HG02938 (cell line): ENCODE data around the gene ANKS3.

Experiments used
- ATAC-seq: cut with Tn5 transposase; IDR thresholded peaks from one replicate; pipeline ENCODE4 v1.9.1; 2021; ENCODE audit warnings: mild to moderate bottlenecking, moderate library complexity; ENCODE audit not compliant: unreplicated experiment

Gene ANKS3

DNA sequence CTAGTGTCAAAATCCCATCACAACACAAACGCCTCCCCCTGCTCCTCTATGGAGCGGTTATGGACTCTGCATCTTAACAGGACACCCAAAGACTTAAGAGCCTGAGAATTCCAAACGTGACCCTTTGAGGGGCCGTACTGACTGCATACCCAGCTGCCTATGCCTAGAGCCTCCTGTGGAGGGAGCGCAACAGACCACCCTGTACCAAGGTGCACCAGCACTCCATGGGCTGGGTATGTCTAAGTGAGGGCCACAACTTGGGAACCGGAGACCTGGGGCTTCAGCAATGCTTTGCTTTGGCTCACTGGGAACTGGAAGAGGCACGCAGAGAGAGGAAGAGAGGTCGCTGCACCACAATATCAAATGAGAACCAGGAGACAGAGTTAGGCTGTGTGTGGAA, 5.4 kb downstream of the ANKS3 start:
- ATAC-seq, result no peak

DNA sequence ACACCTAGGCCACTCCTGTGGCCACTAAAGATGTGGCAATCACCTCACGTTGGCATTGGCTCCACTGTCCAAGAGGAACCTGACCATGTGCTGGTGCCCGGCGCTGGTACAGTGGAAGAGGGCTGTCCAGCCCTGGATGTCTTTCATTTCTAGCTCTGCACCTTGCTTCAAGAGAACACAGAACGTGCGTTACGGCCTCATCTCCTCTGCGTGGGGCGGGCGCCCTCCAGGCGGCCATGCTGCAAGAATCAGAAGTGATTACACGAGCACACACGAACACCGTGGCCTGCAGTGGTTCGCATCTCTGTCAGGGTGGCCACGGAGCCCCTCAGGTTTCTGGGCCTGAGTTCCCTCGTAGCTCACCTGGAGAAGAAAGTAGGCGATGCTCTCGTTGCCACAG, 7.5 kb downstream of the ANKS3 start:
- no peak for ATAC-seq

DNA sequence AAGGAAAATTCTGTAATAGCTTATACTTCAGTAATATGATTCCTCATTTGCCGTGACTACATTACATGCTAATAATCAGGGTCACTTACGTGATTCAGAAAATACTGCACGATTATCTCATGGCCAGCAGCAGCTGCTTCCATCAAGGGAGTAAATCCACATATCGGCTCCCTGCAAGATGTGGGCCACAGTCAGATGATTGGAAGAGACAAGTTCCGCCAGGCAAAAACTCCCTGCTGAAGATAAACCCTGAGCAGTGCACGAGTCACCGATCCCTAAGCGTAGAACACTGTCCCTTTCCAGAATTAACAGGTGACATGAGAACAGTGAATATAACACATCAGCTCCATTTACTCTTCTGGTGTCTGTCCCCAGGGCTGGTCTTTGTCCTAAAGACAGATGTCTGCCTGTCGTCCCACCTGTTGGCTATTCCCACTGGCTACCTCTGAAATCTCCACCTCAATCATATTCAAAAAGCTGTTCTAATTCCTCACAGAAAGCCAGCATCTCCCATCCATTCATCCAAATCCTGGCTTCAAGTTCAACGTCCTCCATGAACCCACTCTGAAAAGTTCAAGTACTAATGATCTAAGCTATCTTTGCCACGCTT, 9.3 kb downstream of the ANKS3 start:
- ATAC-seq, result no peak

DNA sequence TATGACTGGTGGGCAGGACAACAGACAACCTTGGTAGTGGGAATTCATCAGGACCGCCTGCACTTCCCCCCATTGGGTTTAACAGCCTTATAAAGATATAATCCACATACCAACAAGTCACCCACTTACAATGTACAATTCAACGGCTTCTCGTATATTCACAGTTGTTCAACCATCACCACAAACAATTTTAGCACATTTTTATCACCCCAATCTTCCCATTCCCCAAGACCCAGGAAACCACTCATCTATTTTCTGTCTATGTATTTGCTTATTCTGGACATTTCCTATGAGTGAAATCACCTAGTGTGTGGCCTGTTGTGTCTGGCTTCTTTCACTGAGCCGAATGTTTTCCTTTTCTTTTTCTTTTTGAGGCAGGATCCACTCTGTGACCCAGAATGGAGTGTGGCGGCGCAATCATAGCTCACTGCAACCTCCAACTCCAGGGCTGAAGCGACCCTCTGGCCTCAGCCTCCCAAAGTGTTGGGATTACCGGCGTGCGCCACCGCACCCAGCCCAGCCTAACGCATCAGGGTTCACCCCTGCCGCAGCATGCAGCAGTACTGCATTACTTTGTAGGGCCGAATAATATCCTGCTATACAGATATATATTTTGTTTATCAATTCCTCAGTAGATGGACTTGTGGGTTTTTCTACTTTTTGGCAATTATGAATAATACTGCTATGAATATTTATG, 10.9 kb downstream of the ANKS3 start:
- no peak for ATAC-seq

DNA sequence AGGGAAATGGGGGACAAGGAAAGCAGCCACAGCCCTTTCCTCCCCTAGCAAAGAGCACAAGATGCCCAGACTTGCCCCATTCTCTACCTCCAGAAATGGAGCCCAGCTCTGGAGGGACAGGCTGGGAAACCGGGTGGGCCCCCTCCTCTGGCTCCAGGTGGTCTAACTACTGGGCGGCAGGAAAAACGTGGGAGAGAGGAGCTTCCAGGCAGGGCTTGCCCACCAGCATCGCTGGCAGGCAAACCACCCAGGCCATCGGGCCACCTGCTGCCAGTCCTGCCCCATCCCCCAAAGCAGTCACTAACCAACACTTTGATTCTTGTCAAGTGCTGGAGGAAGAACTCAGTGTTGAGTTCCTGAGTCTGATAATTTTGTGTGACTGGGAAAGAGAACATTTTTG, 15.6 kb downstream of the ANKS3 start:
- no peak for ATAC-seq

DNA sequence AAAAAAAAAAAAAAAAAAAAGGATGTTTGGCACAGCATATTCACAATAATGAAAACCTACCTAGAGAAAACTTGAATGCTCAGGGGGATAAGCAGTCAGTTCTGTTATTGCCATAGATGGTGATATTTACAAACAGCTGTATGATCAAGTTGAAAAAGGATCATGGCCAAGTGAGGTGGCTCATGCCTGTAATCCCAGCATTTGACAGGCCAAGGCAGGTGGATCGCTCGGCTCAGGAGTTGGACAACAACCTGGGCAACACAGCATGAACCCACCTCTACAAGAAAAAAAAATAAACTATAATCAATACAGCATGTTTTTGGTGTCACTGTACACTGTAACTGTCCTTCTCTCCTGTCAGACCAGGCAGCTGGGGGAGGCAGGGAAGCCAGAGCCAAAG, 19.1 kb downstream of the ANKS3 start:
- ATAC-seq, result no peak

DNA sequence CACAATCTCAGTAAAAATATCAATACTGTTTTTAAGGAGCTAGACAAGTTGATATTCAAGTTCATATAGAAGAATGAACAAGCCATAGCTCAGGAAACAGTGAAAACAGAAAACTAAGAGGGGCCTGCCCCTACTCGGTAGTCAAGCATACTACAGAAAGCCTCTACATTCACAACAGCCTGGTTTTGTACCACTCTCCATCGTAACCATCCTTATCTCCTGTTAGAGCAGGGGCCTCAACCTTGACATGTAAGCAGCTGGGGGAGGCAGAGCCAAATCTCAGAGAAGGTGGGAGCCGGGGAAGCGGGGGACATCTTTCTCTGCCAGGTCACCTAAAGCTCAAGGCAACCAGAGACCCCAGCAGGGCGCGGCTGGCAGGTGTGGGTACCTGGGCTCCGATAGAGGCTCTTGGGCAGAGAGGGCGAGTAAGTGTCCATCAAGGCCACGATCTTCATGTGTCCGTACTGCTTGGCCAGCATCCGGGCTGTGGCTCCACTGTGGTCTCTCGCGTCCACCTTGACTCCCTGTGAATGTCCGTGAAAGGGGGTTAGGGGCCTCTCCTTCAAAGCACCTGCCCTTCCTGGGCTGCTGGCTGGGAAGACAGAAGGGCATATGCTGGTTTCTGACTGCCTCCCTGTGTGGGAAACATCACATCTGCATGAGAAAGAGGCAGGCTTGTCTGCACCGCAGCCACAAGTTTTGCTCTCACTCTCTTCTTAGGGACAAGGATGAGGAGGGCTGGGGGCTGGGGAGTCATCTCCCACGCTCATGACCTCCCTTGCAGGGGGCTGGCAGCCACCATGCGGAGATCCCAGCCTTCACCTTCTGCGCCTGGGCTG, 20.2 kb downstream of the ANKS3 start:
- ATAC-seq, result no peak

DNA sequence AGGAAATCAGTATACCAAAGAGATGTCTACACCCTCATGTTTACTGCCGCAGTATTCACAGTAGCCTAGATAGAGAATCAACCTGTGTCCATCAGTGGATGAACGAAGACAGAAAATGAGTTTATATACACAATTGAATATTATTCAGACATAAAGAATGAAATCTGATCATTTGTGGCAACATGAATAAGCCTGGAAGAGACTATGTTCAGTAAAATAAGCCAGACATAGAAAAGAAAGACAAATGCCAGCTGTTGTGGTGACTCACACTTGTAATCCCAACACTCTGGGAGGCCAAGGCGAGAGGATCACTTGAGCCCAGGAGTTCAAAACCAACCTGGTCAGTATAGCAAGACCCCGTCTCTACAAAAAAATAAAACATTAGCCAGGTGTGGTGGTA, 24.6 kb downstream of the ANKS3 start:
- no peak for ATAC-seq

DNA sequence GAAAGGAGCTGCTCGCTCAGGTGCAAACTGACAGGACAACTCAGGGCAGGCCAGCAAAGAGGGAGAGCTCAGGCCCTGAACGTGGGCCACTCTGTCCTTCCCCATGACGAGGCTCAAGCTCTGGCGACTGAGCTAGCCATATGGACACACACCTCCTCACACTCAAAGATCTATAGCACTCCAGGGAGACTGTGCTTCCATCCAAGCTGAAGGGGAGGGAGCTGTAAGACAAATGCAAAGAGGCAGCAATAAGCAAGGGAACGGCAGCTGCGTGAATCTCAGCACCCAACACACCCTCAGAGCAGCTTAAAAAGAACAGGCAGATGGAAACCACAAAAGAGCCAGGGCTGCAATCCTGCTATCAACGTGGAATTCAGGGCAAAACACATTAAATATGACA, 27.2 kb downstream of the ANKS3 start:
- ATAC-seq, result no peak

DNA sequence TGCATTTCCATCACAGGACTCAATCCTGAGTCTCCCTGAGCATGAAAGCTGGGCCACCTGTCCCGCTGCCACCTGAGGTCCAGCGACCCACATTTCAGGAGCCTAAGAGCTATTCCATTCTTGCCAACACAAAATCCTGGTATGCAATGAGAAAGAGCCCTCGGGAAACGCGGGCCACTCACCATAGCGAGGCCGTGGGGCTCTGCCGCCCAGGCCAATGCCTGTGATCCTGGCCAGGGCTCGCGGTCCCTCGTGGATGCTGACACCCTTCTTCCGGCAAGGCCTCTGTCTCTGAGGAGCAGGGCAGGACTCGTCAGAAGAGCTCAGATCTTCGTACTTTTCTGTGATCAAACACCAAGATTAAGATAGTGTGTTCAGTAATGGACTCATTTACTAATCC, 29.2 kb downstream of the ANKS3 start:
- no peak for ATAC-seq

DNA sequence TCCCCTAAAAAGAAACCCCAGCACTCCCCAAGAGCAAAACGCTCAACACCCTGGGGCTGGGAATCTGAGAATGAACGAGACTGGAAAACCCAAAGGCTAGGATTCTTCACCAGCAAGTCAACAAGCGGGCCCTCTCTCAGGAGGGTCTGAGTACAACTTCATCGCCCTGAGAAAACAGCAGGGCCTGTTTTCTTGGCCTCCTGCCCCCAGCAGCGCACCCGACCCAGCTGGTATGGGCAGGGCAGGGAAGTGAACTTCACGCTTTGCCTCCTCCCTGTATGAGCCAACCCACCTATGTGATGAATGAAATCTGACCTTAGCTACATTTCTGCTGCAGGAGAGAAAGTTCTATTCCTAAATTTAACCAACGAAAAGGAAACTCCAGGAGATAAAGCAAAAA, 29.6 kb downstream of the ANKS3 start:
- no peak for ATAC-seq

DNA sequence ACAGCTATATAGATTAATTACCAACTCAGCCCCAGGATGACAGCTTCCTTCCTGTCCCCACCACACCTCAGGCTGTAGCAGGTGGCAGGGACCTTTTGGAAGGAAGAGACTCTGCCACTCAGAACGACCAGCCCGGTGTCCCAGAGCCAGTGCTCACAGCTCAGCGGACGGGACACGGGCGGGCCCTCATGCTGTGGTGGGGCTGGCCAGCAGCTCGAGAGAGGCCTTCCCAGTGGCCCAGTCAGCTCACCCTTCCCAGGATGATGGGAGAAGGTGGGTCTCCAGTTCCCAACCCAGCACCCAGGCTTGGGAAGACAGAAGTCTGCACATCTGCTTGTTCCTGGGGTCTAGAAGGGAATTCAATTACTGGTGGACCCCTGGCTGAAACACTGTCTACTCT, 30.2 kb downstream of the ANKS3 start:
- no peak for ATAC-seq

DNA sequence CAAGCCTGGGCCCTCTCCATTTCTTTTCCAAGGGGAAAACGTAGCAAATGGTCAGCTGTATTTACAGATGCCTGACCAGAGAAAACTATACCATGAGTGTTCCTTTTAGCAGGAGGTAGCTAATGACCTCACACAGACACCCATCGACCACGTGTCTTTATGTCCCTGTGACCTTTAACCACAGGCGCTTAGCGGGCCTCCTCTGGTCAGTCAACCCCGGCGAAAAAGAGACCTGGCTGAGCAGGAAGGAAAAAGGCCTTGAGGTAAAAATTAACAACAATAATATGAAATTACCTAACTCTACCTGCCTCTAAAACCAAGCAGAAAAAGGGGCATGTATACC, 31.6 kb downstream of the ANKS3 start:
- ATAC-seq, result no peak

DNA sequence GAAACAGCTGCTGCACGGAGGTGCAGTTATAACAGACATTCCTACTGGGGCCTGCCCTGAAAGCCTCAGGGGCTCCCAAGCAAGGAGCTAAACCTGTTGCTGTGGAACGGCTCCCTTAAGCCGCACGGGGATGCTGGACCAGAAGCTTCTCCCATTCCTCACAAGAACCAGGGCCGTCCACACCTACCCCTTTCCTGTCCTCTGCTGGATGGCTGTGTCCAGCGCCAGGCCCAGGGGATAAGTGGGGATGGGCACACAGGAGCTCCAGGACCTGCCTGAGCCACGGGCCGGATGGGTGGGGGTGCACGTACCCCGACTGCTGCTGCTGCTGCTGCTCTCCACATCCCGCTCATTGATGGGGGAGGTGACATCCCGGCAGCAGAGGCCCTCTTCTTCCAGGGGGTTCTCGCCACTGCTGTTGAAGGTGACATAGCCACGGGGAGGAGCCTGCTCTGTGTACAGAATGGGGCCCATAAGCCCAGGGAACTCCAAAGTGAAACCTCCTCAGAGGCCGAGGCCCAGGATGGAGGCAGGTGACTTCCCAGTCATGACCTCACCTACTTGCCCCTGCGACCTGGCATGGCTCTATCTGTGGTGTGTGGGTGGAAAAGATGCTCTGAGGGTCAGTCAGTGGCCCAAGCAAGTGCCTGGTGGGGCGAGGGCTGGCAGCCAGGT, 32.1 kb downstream of the ANKS3 start:
- no peak for ATAC-seq

DNA sequence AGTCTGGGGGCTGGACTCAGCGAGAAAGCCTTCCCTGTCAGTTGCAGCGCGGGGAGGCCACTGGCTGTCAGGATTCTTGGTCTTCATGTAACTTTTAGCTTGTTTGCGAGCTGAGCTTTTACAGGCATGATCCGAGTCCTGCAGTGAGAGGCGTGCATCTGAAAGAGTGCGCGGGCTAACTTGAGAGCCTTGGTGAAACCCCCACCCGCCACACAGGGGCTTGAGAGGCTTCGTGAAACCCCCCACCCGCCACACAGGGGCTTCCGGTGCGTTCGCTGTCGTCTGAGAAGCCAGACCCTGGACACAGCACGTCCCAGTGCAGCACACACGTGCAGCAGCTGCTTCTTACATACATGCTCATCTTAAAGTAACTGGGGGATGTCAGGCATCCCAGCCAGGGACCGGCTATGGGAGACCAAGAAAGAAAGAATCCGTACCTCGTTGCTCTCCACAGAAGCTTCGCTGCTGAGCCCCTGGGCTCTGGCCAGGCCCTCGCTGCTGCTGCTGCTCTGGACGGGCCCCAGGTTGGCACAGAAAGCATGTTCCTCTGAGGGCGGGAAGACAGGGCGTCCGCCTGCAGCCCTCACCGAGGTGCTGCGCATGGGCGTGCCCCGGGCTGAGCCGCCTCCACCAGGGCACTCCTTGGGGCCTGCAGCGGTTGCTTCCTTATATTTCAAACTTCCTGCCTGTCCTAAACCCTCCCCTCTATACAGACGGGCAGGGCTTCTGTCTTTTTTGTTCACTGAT, 32.9 kb downstream of the ANKS3 start:
- ATAC-seq, result no peak

DNA sequence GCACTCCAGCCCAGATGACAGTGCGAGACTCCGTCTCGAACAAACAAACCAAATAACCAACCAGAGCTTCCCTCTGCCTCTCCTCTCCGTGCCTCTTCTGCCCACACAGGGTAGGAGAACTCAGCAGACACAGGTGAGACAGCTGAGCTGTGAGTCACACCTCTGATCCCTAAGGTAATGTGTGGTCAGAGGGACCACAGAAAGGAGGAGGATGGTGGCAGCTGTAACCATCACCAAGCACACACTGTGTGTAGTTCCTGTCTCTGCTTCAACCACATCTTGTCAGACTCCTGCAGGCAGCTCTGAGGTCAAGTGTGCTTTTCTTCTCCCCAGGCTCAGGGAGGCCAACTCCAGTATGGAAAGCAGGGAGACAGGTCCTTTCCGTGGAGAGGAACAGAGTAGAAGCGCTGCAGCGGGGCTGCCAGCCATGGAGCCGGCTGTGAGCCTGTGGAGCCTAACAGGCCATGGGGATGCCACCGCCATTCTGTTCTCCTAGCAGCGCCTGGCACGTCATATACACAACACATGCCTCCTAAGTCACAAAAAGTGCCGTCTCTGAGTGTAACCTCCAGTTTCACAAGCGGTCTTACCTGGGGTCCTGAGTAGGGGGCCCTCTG, 33.6 kb downstream of the ANKS3 start:
- ATAC-seq, result no peak

DNA sequence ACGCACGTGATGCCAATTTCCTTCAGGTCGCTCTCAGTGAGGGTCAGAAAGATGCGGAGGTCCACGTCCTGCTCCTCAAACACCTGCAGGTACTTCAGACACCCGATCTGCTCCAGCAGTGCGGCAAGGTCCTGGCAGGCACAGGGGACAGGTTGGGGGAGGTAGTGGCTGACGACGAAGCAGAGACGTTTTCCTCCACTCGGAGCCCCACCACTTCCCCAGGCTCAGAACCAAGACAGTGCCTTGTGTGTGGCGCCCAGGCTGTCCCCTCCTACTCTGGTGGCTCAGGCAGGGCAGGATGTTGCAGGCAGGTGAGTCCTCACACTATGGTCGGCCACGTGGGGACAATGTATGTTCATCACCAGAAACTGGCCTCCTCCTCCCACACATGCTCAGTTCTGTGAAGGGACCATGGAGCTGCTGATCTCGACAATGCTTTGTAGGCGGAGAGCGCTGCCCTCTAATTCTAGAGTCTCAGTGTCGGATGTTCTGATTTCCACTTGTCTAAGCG, 35.0 kb downstream of the ANKS3 start:
- no peak for ATAC-seq

DNA sequence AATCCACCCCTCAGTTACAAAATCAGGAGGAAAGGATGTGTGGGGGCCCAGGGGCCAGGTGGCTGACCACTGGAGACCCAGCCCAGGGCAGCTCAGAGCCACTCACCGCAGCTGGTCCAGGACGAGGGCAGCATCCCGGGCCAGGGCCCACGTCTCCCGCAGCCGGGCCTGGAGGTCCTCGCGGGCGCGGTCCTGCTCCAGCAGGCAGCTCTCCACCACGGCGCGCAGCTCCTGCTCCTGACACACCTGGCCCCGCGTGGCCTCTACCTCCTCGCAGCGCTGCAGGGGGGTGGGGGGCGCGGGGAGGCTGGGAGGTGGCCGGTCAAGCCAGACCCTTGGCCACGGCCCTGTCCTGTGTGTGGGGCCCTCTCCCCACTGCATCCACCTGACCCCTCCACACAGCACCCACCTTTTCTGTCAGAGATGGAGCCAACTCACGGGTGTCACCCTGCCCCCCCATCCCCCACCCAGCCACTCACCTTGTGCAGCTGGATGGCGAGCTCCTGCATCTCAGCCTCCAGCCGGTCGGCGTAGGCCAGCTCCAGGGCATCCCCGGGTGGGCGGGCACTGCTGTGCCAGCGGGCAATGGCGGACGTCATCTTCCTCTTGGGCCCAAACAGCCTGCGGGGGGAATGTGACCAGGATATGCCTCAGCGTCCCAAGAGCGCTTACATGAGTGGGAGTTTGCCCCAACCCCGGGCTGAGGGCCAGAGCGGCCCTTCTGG, 35.6 kb downstream of the ANKS3 start:
- no peak for ATAC-seq

DNA sequence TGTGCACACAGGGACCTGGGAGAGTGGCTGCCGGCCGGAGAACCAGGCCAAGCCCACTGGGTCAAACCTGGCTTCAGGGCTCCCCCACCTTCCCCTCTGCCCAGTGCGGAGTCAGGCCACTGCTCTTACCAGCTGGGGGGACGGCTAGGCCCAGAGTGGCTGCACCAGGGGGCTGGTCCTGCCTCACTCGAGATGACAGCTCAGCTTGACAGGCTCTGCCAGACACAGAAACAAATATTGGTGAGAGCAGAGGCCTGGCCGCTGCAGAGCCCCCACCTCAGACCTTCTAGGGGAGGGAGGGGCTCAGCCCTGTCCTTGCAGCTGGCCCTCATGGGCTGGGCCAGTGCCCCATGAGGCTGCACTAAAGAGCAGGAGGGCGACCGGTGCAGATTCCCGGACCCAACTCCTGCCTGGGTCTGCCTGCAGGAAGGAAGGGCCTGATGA, 36.2 kb downstream of the ANKS3 start:
- no peak for ATAC-seq
